GM20000 (cell line): ENCODE measurements around the gene DDX11.
"Not testable (repeated sequence)": the region's sequence is repeated elsewhere in the genome, so short reads cannot be mapped to it uniquely, and the experiment has no call there.

Source experiments
- DNase-seq: peaks from one replicate; pipeline ENCODE4 v3.0.0; 2012; ENCODE audit warnings: low spot score
- CTCF ChIP-seq: IDR thresholded peaks from 2 replicates; pipeline ENCODE4 v1.5.1; 2012; ENCODE audit warnings: mild to moderate bottlenecking, control low read depth; ENCODE audit errors: extremely low read depth, missing control alignments

Gene DDX11

GRCh38 chr12:31119803-31120211 is 46.1 kb downstream of the DDX11 start:
- no peak for TF ChIP-seq CTCF
- DNase-seq, result no peak

GRCh38 chr12:31120392-31121008 is 46.8 kb downstream of the DDX11 start:
- TF ChIP-seq CTCF, result no peak
- DNase-seq, result no peak

GRCh38 chr12:31121022-31121728 is 47.5 kb downstream of the DDX11 start:
- DNase-seq, result not testable (repeated sequence)

GRCh38 chr12:31122481-31122880 is 48.8 kb downstream of the DDX11 start:
- no peak for DNase-seq
- TF ChIP-seq CTCF, result no peak

GRCh38 chr12:31124158-31124557 is 50.5 kb downstream of the DDX11 start:
- not testable (repeated sequence) for DNase-seq

- not testable (repeated sequence) for DNase-seq
Observed at GRCh38 chr12:31125171-31125570, 51.5 kb downstream of the DDX11 start.

GRCh38 chr12:31127209-31127848 is 53.7 kb downstream of the DDX11 start:
- DNase-seq, result not testable (repeated sequence)

GRCh38 chr12:31136581-31136980 is 62.9 kb downstream of the DDX11 start:
- not testable (repeated sequence) for DNase-seq

- DNase-seq, result not testable (repeated sequence)
Observed at GRCh38 chr12:31144768-31145167, 71.1 kb downstream of the DDX11 start.

- not testable (repeated sequence) for DNase-seq
Observed at GRCh38 chr12:31145296-31145695, 71.6 kb downstream of the DDX11 start.

GRCh38 chr12:31147415-31147814 is 73.8 kb downstream of the DDX11 start:
- DNase-seq, result not testable (repeated sequence)

GRCh38 chr12:31150766-31151165 is 77.1 kb downstream of the DDX11 start:
- DNase-seq, result not testable (repeated sequence)
